Nucleus accumbens (tissue), 56 donors: Measurements from ENCODE around the gene PCED1A.

ENCODE experiments used
- DNase-seq, 56 donors: peaks; one replicate each; lab custom pipeline; 2025; lab: John Stamatoyannopoulos, UW

PCED1A gene

DNA sequence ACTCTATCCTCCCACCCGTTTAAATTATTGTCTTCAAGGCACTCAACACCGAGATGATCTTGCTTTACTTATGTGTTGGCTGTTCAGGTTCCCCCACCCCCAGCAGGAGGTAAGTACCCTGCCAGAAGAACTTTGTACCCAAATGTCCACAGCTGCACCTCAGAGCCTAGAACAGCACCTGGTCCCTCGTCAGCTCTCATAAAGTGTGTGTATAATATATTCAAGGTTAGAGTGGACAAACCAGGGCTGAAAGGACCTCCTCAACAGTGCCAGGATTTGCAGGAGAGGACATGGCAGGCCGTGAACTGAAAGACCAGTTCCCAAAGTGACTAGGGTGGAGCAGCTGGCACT lies 34.1 kb downstream of the PCED1A start:
- DNase-seq, result no peak

DNA sequence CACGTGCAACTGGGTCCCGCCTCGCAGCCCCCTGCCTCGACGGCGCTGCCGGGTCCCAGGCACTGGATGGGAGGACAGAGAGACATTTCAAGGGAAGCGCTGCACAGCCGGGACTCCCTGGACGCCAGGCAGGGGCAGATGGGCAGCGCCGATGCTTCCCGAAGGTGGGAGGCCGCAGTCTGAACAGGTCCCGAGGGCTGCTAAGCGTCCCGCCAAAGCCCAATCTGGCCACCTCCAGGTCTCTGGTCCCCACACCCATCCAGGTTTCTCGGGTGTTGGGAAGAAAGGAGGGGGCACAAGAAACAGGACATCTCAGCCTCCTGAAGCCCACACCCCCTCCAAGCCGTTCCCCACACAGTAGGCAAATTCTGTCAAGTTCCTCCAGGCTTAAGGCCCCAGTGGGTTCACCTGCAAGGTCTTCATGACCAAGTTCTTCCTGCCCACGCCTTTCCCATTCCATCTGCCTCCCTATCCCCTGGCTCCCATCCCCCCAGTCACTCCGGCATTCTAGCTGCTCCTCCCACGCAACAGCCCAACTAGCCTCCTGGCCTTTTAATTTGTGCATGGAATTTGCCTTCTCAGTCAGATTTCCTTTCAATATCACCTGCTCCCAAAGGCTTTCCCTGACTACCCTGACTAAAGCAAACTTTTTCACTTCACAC lies 34.6 kb downstream of the PCED1A start:
- no peak for DNase-seq

GRCh38 chr20:2804852-2805688 lies 35.4 kb downstream of the PCED1A start:
- DNase-seq, result no peak

GRCh38 chr20:2804041-2804828 lies 36.2 kb downstream of the PCED1A start:
- no peak for DNase-seq

DNA sequence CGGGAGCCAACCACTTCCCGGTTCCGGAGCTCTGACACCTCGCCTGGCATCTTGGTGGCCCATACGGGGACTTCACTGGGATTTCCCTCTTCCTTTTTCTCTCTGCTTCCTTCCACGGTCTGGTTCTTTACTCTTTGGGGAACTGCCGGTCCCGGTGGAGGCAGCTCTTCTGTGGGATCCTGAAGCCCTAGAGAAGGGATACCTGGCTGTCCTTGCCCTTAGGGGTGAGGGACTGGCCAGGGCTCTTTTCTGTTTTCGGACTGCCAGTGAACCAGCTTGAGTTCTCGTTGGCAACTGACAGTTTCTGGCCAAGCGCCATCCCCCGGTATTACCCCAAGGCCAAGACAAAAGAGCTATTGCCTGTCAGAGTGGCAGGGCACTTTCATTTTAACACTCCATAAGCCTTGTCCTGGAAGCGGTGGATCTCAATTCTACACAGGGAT lies 39.1 kb downstream of the PCED1A start:
- no peak for DNase-seq

- no peak for DNase-seq
Observed at GRCh38 chr20:2800521-2801285, 39.8 kb downstream of the PCED1A start, which contains the start of gene CPXM1. Gene CPXM1, minus strand, starts transcription at chr20:2800627. Its CDS starts 55 bp downstream, at chr20:2800572.

GRCh38 chr20:2799688-2800520 lies 40.6 kb downstream of the PCED1A start:
- DNase-seq, result peak in 1 of 56 donors; percentile 23

DNA sequence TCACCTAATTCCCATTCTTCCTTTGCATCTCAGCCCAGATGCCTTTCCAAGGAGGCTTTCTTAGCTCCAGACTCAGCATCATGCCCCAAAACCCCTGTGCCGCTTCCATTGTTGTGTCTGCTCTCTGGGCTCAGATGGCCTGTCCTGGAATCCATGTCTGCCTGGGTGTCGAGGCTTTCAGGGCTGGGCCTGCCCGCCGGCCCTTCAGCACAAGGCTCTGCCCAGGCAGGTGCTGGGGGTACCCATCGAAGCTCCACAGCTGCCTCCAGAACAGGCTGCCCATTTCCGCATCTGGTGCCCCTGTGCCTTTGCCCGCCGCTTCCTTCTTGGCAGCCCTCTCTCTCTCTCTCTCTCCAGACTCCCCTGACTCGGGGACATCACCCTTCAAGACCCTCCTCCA lies 41.2 kb downstream of the PCED1A start:
- no peak for DNase-seq

DNA sequence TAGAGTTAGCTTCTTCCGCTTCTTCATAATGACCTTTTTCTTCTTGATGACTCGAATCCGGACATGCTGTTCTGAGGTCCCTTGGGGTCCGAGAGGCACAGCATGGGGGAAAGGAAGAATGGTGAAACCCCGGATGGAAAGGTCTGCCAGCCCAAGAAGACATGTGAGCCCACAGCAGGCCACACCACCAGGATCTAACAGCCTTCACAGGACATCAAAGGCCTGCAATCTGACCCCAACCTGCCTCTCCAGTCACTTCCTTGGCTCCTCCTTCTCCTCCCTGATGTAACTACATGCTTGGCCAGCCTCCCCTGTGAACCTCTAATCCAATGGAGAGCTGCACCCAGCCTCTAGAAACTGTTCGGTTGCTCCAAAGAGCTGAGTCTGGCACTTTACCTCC lies 41.6 kb downstream of the PCED1A start:
- no peak for DNase-seq

- DNase-seq, result no peak
Observed at GRCh38 chr20:2798095-2798805, 42.2 kb downstream of the PCED1A start.

DNA sequence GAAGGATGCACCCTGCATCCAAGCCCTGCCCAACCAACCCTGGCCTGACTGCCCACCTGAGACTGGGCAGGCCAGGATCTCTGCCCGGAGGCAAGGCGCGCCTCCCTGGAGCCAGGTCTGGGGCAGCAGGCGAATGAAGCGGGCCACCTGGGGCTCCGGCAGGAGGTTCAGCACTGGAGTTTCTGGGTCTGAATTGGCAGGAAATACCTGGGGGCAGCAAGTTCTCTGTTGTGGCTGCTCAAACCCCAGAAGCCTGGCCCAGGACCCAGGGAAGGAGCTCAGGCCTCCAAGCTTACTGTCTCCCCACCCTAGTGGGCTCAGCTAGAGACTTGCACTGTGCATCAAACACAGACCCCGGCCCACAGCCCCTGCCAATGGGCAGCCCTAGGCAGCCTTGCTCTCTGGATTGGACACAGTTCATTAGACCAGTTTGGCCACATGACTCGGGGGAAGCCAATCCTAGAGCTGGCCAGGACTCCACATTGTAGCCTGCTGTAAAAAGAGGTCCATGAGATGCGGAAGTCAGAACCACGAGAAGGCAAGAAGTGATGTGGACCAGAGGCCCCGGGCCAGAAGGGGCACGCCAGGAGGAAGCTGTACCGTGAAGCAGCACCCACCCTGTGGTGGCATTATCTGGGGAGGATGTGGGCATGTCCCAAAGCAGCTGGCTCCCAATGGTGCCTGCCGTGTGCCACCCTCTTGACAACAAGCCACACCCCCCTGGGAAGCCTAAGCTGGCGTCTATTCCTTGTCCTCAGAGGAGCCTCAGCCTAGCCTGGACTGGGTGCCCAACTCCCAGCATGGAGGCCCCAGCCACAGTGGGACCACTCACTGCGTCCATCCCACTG lies 43.1 kb downstream of the PCED1A start:
- no peak for DNase-seq

DNA sequence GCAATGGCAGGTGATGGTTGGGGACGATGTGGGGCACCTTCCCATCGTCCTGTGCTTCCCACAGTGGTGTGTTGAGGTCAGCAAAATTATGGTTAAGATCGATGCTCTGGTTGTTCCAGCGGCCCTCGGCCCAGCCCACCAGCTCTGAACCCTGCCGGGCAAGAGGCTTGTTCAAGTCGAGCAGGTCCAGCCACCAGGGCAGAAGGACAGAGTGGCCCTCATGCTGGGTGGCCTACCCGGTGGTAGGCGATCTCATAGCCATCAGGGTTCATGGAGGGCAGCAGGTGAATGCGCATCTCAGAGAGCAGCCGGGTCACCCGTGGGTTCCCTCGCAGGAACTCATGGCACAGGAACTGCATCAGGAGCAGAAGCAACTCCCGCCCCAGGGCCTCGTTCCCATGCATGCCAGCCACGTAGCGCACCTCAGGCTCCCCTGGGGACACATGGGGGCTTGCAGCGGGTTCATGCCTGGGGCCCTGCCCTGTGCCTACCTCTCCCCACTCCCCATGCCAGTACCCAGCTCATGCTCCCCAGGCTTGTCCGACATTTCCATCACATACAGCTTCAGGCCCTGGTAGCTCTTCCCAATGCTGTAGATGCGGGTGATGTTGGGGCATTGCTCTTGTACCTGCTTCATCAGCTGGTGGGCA lies 44.3 kb downstream of the PCED1A start:
- DNase-seq, result no peak

DNA sequence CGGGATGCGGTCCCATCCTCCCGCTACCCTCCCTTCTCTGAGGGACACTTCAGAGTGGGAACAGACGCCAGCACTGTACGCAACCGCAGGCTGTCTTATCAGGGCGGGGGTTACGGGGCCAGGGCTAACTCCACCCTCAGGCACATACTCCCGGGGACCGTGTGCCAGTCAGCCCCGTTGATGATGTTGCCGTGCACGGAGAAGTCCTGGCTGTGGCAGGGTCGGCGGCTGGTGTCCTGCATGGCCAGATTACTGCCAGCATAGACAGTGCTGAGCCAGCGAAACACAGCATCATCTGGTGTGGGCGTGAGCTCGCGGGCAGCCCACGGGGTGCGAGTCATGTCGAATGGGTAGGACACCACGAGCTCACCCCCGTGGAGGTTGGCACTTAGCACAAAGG lies 45.0 kb downstream of the PCED1A start:
- DNase-seq, result no peak

DNA sequence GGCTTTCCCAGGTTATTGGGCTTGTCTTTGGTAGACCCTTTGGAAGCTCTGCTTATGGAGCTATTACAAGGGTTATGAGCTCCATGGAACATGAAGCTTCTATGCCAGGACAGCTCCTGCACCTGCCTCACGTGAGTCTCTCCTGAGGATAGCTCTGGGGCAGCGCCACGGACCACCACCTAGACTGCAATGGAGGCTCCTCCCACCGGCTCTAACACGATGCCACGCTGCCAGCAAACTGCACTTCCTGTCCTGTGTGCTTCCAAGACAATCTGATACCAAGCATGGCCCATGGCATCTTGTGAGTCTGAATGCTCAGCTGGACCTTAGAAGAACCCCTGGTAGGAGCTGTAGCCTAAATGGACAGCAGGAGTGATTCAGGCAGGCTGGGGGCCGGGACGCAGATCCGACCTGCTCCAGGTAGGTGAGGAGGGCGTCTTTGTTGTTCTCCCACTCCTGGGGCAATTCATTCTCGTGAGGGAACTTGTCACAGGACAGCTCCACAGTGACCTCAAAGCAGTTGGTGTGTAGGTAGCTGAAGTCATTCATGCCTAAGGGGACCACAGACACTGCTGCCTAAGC lies 45.5 kb downstream of the PCED1A start:
- no peak for DNase-seq

DNA sequence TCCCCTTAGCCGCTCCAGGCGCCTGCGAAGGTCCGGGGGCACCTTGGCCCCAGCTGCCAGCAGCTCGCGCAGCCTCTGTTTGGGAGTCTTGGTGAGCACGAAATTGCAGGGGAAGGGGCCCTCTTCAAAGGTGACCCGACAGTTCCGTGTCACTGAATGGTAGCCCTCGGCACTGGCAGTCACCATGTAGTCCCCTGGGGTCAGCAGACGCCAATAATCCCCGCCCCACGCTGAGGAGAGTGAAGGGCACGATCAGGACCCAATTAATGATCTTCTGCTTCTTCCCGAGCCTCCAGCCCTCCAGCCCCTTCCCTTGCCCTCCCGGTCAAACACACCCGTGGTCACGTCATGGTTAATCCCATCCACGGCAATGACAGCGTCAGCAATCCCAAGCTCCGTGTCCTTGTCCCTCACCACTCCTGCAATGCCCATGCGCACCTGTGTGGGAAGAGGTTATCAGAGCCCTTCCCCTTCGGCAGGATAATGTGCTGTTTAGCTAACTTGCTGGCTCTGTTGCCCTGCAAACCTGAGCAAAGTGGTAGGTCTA lies 46.2 kb downstream of the PCED1A start:
- DNase-seq, result no peak

DNA sequence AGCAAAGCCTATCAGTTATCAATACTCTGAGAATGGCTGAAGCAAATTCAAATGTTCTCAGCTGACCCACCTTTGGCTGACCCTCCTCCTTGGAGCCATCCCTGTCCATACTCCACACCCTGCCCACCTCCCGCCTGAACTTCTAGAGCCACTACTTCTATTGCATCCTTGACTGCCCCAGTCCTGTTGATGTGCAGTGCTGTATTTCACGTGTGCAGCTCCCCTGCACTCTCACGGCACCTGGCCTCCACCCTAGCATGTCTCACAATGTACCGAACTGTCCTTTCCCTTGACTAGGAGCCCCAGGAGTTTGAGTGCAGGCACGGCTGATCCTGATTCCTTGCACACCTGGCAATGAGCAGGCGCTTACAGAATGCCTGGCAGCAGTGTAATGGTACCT lies 47.0 kb downstream of the PCED1A start:
- no peak for DNase-seq
